GM13977 (cell line): ENCODE measurements around the gene CDC25B.
"Not testable (repeated sequence)": the region's sequence is repeated elsewhere in the genome, so short reads cannot be mapped to it uniquely, and the experiment has no call there.

Experiments used
- DNase-seq: peaks from one replicate; pipeline ENCODE4 v3.0.0; 2012; ENCODE audit warnings: low spot score
- in situ Hi-C: fragments of 300-500 bp; cut with MboI; formaldehyde crosslinking; loops from one replicate; pipeline ENCODE4 v1.12.0; 2022; ENCODE audit warnings: low sequenced_read_pairs, low pct_unique_long_range_greater_than_20kb, mixed read lengths, inconsistent platforms; ENCODE audit not compliant: unreplicated experiment
- TF ChIP-seq, protein P1 (sequence below): IDR thresholded peaks from 2 replicates; pipeline ENCODE4 v1.5.1; 2012; ENCODE audit warnings: mild to moderate bottlenecking, control low read depth; ENCODE audit not compliant: insufficient read depth; ENCODE audit errors: extremely low read depth, missing control alignments

Gene CDC25B

DNA sequence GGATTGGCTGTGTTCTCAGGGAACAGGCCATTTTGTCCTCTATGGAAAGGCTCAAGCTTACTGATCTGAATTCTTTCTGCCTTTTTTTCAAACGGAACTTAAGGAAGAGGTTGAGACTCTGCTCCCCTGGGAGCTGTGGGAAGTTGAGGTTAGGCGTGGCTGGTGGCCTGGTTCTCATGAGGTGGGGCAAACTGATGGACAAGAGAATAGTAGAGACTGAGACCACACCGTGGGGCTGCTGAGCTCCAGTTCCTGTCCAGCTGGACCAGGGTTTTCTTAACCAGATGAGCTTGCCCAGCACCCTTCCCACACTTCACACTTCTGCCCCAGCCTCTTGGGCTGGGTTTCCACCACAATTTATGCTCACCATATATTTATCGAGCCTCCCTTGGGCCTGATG lies 30.3 kb downstream of the CDC25B start:
- in situ Hi-C loops: no loop called here
- no peak for DNase-seq
- TF ChIP-seq, protein P1, sequence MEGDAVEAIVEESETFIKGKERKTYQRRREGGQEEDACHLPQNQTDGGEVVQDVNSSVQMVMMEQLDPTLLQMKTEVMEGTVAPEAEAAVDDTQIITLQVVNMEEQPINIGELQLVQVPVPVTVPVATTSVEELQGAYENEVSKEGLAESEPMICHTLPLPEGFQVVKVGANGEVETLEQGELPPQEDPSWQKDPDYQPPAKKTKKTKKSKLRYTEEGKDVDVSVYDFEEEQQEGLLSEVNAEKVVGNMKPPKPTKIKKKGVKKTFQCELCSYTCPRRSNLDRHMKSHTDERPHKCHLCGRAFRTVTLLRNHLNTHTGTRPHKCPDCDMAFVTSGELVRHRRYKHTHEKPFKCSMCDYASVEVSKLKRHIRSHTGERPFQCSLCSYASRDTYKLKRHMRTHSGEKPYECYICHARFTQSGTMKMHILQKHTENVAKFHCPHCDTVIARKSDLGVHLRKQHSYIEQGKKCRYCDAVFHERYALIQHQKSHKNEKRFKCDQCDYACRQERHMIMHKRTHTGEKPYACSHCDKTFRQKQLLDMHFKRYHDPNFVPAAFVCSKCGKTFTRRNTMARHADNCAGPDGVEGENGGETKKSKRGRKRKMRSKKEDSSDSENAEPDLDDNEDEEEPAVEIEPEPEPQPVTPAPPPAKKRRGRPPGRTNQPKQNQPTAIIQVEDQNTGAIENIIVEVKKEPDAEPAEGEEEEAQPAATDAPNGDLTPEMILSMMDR: peak; percentile 9

GRCh38 chr20:3828798-3829197 lies 32.7 kb downstream of the CDC25B start:
- in situ Hi-C loops: no loop called here
- TF ChIP-seq, protein P1: no peak

DNA sequence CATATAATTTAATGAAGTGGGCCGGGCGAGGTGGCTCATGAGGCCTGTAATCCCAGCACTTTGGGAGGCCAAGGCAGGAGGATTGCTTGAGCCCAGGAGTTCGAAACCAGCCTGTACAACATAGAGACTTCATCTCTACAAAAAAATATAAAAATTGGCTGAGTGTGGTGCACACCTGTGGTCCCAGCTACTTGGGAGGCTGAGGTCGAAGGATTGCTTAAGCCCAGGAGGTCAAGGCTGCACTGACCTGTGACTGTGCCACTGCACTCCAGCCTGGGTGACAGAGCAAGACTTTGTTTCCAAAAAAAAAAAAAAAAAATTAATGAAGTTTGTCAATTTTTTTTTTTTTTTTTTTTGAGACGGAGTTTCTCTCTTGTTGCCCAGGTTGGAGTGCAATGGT lies 33.8 kb downstream of the CDC25B start:
- in situ Hi-C loops, DNase-seq: not testable (repeated sequence)

More at GRCh38 chr20:3828798-3829197, 32.7 kb downstream of the CDC25B start:
- DNase-seq: no peak

GRCh38 chr20:3836132-3836531 lies 40.0 kb downstream of the CDC25B start:
- in situ Hi-C loops: no loop called here
- TF ChIP-seq, protein P1: no peak
- DNase-seq: no peak

DNA sequence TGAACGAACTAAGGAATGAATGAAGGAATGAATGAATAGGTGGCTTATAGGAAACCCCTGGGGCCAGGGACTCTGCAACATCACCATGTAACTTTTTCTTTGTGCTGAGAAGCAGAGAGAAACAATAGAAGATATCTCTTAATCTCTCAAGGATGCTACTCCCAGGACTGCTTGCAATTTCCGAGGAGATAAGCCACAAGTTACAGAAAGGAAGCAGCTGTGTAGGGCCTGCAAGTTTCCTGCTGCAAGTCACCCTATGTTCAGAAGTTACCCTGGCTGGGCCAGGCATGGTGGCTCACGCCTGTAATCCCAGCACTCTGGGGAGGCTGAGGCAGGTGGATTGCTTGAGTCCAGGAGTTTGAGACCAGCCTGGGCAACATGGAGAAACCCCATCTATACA lies 43.2 kb downstream of the CDC25B start:
- DNase-seq: no peak
- in situ Hi-C loops: no loop called here
- TF ChIP-seq, protein P1: no peak

- DNase-seq, in situ Hi-C loops: not testable (repeated sequence)
Observed at GRCh38 chr20:3840201-3840600, 44.1 kb downstream of the CDC25B start.

DNA sequence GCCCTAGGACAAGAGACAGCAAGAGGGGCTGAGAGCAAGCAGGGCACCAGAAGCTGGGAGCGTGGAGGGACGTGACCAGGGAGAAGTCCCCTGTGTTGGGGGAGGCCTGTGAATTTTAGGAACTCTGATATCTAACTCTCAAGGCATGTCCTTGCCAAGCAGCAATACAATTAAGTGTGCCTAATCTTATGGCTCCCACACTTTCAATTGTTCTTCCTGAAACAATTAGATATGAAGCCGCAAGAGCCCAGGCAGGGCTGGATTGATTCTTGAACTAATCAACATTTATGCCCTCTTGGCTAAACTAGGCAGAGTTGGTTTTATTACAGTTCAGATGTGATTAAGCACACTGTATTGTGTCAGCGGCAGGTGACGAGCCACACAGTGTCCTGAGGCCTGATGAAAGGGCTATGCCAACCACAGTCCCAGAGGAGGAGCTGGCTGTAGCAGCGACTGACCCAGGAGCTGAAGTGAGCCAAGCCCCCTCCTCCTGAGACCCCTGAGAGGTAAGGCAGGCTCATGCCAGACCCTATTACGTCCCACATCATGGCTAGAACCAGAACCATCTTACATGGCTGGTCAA lies 46.3 kb downstream of the CDC25B start:
- in situ Hi-C loops: no loop called here
- TF ChIP-seq, protein P1: no peak
- DNase-seq: peak; percentile 8

DNA sequence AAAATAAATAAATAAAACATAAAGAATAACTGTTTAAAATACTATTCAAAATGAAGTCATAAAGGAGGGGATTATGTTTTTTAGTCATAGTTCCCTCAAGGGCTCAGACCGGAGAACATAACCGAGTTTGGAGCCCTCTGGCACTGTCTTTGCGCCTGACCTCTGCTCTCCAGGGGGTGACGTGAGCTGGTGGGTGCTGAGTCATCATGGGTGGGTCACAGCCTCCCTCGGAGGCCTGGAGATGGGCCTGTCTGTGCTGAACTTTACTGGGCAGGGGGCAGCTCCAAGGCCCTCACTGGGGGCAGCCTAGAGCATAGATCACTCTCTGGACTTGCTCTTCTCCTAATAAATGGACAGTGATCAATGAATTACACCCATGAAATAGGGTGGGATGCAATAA lies 47.4 kb downstream of the CDC25B start:
- in situ Hi-C loops: no loop called here
- TF ChIP-seq, protein P1: no peak
- DNase-seq: peak; percentile 26

- peak; percentile 3 for DNase-seq
- in situ Hi-C loops: not testable (repeated sequence)
Observed at GRCh38 chr20:3843990-3844619, 48.0 kb downstream of the CDC25B start.
